SK-N-SH (cell line): ENCODE results near the gene GSK3B. TPM values are rescaled to one million over a fixed set of nuclear protein-coding genes. Genes with fewer than 3 reads are reported as not detected.

ENCODE experiments used
- CTCF ChIA-PET: fragments of 300-600, 350-600 bp; formaldehyde crosslinking; extraction: SDS; loops from one replicate; lab custom pipeline; 2021; lab: Yijun Ruan, JAX
- POLR2A ChIA-PET: fragments of 350-600 bp; sonication (Branson Sonifier 250); formaldehyde crosslinking; extraction: SDS; loops from one replicate; lab custom pipeline; 2020; ENCODE audit warnings: antibody characterized with exemption, inconsistent platforms; lab: Yijun Ruan, JAX
- DNase-seq: peaks from one replicate; pipeline ENCODE4 v3.0.0; 2012
- H2AFZ ChIP-seq: fragments of 200-600 bp; sonication (generic); 2 replicates; pipeline ENCODE4 v1.8.1; 2016; ENCODE audit warnings: antibody characterized with exemption, mild to moderate bottlenecking, low read depth
- H3F3A ChIP-seq: fragments of 200-600 bp; sonication (generic); replicated peaks from 2 replicates; pipeline ENCODE3; 2016; ENCODE audit warnings: antibody characterized with exemption, mild to moderate bottlenecking; ENCODE audit not compliant: insufficient read depth
- H3K27ac ChIP-seq, 2 experiments: fragments of 200-500 bp in 1 of 2; fragments of 200-600 bp in 1 of 2; sonication (Bioruptor generic) in 1 of 2; sonication (generic), shearing (Covaris generic) in 1 of 2; 2 replicates each; pipeline versions ENCODE4 v1.5.1 to v1.6.1; 2014 to 2016; ENCODE audit warnings: low read depth in 2 of 2, inconsistent platforms in 1 of 2, low read length in 1 of 2, mild to moderate bottlenecking in 1 of 2, mixed read lengths in 1 of 2
- H3K27me3 ChIP-seq: fragments of 200-600 bp; sonication (generic), shearing (Covaris generic); 2 replicates; pipeline ENCODE4 v1.6.1; 2016; ENCODE audit warnings: mixed run types; ENCODE audit not compliant: insufficient read depth
- H3K36me3 ChIP-seq, 2 experiments: fragments of 200-500 bp in 1 of 2; fragments of 200-600 bp in 1 of 2; sonication (Bioruptor generic) in 1 of 2; sonication (generic) in 1 of 2; replicated peaks in 1 of 2; 2 replicates each; pipeline versions ENCODE3 to v1.5.1; 2014 to 2016; ENCODE audit warnings: low read length in 1 of 2, mild to moderate bottlenecking in 1 of 2; ENCODE audit not compliant: insufficient read depth in 2 of 2, control insufficient read depth in 1 of 2
- H3K4me1 ChIP-seq, 2 experiments: fragments of 200-500 bp in 1 of 2; fragments of 200-600 bp in 1 of 2; sonication (Bioruptor generic) in 1 of 2; sonication (generic), shearing (Covaris generic) in 1 of 2; 2 replicates each; pipeline versions ENCODE4 v1.5.1 to v1.6.1; 2014 to 2016; ENCODE audit warnings: low read depth in 1 of 2, low read length in 1 of 2, mixed run types in 1 of 2; ENCODE audit not compliant: insufficient read depth in 2 of 2, control insufficient read depth in 1 of 2
- H3K4me2 ChIP-seq: fragments of 200-600 bp; sonication (generic), shearing (Covaris generic); 2 replicates; pipeline ENCODE4 v1.6.1; 2017; ENCODE audit warnings: mixed run types
- H3K4me3 ChIP-seq, 2 experiments: fragments of 200-500 bp in 1 of 2; fragments of 200-600 bp in 1 of 2; sonication (Bioruptor generic) in 1 of 2; sonication (generic), shearing (Covaris generic) in 1 of 2; 2 replicates each; pipeline versions ENCODE4 v1.5.1 to v1.8.1; 2014 to 2016; ENCODE audit warnings: low read depth in 2 of 2, inconsistent platforms in 1 of 2, low read length in 1 of 2, mild to moderate bottlenecking in 1 of 2, mixed read lengths in 1 of 2, moderate library complexity in 1 of 2
- H3K79me2 ChIP-seq: fragments of 200-600 bp; sonication (generic); 2 replicates; pipeline ENCODE4 v1.8.1; 2017; ENCODE audit warnings: mild to moderate bottlenecking; ENCODE audit not compliant: insufficient read depth
- H3K9ac ChIP-seq: fragments of 200-600 bp; sonication (generic); 2 replicates; pipeline ENCODE4 v1.6.1; 2017; ENCODE audit warnings: mixed run types
- H3K9me2 ChIP-seq: fragments of 200-600 bp; sonication (generic); 2 replicates; pipeline ENCODE4 v1.6.1; 2017; ENCODE audit warnings: mixed run types
- H3K9me3 ChIP-seq: fragments of 200-600 bp; sonication (generic); 2 replicates; pipeline ENCODE4 v1.6.1; 2017; ENCODE audit warnings: mixed run types, mild to moderate bottlenecking, moderate library complexity
- H4K20me1 ChIP-seq: fragments of 200-600 bp; sonication (generic); 2 replicates; pipeline ENCODE4 v1.6.1; 2017; ENCODE audit warnings: mild to moderate bottlenecking, mixed run types; ENCODE audit not compliant: insufficient read depth
- EP300 ChIP-seq, 2 experiments: IDR thresholded peaks; 2 replicates each; pipeline versions ENCODE4 v1.4.0 to v1.6.1; 2012; ENCODE audit warnings: borderline replicate concordance in 1 of 2, low read depth in 1 of 2, low read length in 1 of 2
- FOSL2 ChIP-seq: IDR thresholded peaks from 2 replicates; pipeline ENCODE4 v1.4.0; 2012; ENCODE audit warnings: low read depth, mild to moderate bottlenecking, moderate library complexity, borderline replicate concordance
- FOXM1 ChIP-seq: IDR thresholded peaks from 2 replicates; pipeline ENCODE4 v1.4.0; 2012; ENCODE audit warnings: low read depth, mild to moderate bottlenecking
- JUND ChIP-seq: IDR thresholded peaks from 2 replicates; pipeline ENCODE4 v1.4.0; 2012
- MEF2A ChIP-seq: IDR thresholded peaks from 2 replicates; pipeline ENCODE4 v1.4.0; 2012; ENCODE audit warnings: low read depth, borderline replicate concordance
- MXI1 ChIP-seq: IDR thresholded peaks from 2 replicates; pipeline ENCODE4 v1.6.1; 2012; ENCODE audit warnings: mild to moderate bottlenecking, low read depth, low read length, improper control_type of control experiment
- RAD21 ChIP-seq: IDR thresholded peaks from 2 replicates; pipeline ENCODE4 v1.6.1; 2012; ENCODE audit warnings: mild to moderate bottlenecking, low read length
- REST ChIP-seq: IDR thresholded peaks from 2 replicates; pipeline ENCODE4 v1.6.1; 2012; ENCODE audit warnings: mild to moderate bottlenecking, low read depth, low read length, moderate library complexity
- RFX5 ChIP-seq: IDR thresholded peaks from 2 replicates; pipeline ENCODE4 v1.6.1; 2012; ENCODE audit warnings: mild to moderate bottlenecking, improper control_type of control experiment, low read length
- RXRA ChIP-seq: IDR thresholded peaks from 2 replicates; pipeline ENCODE4 v1.4.0; 2012; ENCODE audit warnings: low read depth, mild to moderate bottlenecking, borderline replicate concordance
- SIN3A ChIP-seq: IDR thresholded peaks from 2 replicates; pipeline ENCODE4 v1.6.1; 2012; ENCODE audit warnings: low read depth, mild to moderate bottlenecking, low read length, moderate library complexity, borderline replicate concordance
- SMC3 ChIP-seq: IDR thresholded peaks from 2 replicates; pipeline ENCODE4 v1.6.1; 2012; ENCODE audit warnings: low read depth, low read length, improper control_type of control experiment
- TAF1 ChIP-seq: IDR thresholded peaks from 2 replicates; pipeline ENCODE4 v1.6.1; 2012; ENCODE audit warnings: low read depth, mild to moderate bottlenecking, low read length, moderate library complexity, borderline replicate concordance
- TEAD4 ChIP-seq: IDR thresholded peaks from 2 replicates; pipeline ENCODE4 v1.4.0; 2012; ENCODE audit warnings: mild to moderate bottlenecking, borderline replicate concordance; ENCODE audit not compliant: insufficient read depth
- YY1 ChIP-seq: IDR thresholded peaks from 2 replicates; pipeline ENCODE4 v1.4.0; 2012; ENCODE audit warnings: low read depth, mild to moderate bottlenecking
- WGBS: methylation state at CpG from one replicate; pipeline ENCODE4 v1.1.6; 2017; ENCODE audit warnings: low lambda C conversion rate; 5-methylcytosine and 5-hydroxymethylcytosine counted together
- polyA plus RNA-seq, 3 experiments: library from polyadenylated mRNA; depleted of rRNA; stranded (reverse); fragments of >200 nt; gene quantifications; 2 replicates each; pipeline ENCODE4 v1.2.3, GENCODE V29; 2012
- TF ChIP-seq, protein P1 (sequence below): IDR thresholded peaks from 2 replicates; pipeline ENCODE4 v1.4.0; 2012; ENCODE audit warnings: low read depth, borderline replicate concordance
- TF ChIP-seq, protein P2 (sequence below): IDR thresholded peaks from 2 replicates; pipeline ENCODE4; 2012

Gene GSK3B
- polyA plus RNA-seq, 1 of the 3 experiments (the other 2 are of a cell fraction) = 15.9 TPM

- Histone ChIP-seq H3K9me2 (no peaks in the 10 kb centered on the region), H3K4me2 (no peak overlapping the region), H3F3A (peaks cover 13% of the 10 kb centered on the region), H2AFZ (no peak overlapping the region), H3K4me3 (no peak overlapping the region), H3K36me3 (peaks cover 2 to 16% of the 10 kb centered on the region in 2 experiments), H3K9ac (no peak overlapping the region), H3K27me3 (no peaks in the 10 kb centered on the region), H3K9me3 (no peaks in the 10 kb centered on the region), H3K4me1 (no peaks in the 10 kb centered on the region), H3K79me2 (peaks cover 86% of the 10 kb centered on the region)
- DNase-seq = no peak
- WGBS = 97% methylated on average over 2 of the region's 2 CpGs
- TF ChIP-seq FOXM1 (no peak), TEAD4 (no peak), MEF2A (no peak), RAD21 (no peak), SIN3A (no peak), TAF1 (no peak), REST (no peak), MXI1 (no peak), RFX5 (no peak), JUND (no peak), RXRA (no peak), SMC3 (no peak), EP300 (IDR thresholded peaks at IDR 0.05; ENCODE audit: borderline replicate concordance in 1 of 2, low read depth in 1 of 2, low read length in 1 of 2) (no peak), YY1 (no peak), FOSL2 (no peak)
- TF ChIP-seq, protein P1, sequence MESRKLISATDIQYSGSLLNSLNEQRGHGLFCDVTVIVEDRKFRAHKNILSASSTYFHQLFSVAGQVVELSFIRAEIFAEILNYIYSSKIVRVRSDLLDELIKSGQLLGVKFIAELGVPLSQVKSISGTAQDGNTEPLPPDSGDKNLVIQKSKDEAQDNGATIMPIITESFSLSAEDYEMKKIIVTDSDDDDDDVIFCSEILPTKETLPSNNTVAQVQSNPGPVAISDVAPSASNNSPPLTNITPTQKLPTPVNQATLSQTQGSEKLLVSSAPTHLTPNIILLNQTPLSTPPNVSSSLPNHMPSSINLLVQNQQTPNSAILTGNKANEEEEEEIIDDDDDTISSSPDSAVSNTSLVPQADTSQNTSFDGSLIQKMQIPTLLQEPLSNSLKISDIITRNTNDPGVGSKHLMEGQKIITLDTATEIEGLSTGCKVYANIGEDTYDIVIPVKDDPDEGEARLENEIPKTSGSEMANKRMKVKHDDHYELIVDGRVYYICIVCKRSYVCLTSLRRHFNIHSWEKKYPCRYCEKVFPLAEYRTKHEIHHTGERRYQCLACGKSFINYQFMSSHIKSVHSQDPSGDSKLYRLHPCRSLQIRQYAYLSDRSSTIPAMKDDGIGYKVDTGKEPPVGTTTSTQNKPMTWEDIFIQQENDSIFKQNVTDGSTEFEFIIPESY = no peak
- TF ChIP-seq, protein P2, sequence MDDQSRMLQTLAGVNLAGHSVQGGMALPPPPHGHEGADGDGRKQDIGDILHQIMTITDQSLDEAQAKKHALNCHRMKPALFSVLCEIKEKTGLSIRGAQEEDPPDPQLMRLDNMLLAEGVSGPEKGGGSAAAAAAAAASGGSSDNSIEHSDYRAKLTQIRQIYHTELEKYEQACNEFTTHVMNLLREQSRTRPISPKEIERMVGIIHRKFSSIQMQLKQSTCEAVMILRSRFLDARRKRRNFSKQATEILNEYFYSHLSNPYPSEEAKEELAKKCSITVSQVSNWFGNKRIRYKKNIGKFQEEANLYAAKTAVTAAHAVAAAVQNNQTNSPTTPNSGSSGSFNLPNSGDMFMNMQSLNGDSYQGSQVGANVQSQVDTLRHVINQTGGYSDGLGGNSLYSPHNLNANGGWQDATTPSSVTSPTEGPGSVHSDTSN = no peak
- TF ChIP-seq, all 33 proteins: peak for 0
- ChIA-PET CTCF (interaction anchor here (1.1 to 1.2 kb wide), 2 partner anchors 35 to 131 kb away, joined by 3 to 4 read pairs; no protein-coding TSS in a partner anchor), POLR2A (no interaction called here)
- Histone ChIP-seq H3K27ac (no peak overlapping the region), H4K20me1 (peaks cover 61% of the 10 kb centered on the region)
Measured at GRCh38 chr3:119927190-119927589, 167.1 kb downstream of the GSK3B start.
